CD4-positive, alpha-beta T cell treated with Interleukin-21 for 1 hour (primary cell): ENCODE data around the gene FOXRED1.

Source experiments
- DNase-seq: peaks from one replicate; pipeline ENCODE4 v3.0.0-alpha.2; 2020

The FOXRED1 gene

DNA sequence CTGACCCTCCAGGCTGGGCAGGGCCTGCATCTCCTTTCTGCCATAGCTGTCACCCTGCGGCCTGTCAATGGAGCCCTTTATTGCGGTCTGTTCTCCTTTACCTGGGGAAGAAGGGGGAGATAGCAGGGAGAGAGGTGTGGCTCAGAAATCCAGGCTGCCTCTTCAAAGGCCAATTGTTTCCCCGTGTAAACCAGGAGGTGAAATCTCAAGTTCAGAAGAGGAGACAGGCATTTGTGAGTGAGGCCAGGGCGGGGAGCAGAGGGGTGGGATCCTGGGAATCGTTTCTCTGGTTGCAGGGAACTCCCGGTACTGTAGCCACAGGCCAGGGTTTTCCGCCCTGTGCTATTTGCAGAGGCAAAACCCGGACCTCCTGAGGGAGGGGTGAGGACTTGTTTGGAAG is 44.0 kb downstream of the FOXRED1 start:
- no peak for DNase-seq

DNA sequence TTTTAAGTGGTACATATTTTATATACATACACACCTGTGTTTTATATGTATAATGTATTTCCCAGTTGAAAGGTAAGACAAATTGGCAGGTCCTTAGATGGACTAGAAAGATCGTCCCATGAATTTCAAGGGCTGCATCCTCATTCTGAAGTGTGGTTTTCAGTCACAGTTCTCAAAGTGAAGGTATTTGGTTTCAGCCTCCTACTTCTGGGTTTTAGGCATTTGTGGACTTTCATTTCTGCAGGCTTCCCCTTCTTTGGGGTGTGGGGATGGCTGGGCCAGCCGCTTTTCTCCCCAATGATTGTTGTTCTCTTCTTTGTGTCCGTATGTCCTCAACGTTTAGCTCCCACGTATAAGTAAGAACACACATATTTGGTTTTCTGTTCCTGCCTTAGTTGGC is 44.9 kb downstream of the FOXRED1 start:
- no peak for DNase-seq

DNA sequence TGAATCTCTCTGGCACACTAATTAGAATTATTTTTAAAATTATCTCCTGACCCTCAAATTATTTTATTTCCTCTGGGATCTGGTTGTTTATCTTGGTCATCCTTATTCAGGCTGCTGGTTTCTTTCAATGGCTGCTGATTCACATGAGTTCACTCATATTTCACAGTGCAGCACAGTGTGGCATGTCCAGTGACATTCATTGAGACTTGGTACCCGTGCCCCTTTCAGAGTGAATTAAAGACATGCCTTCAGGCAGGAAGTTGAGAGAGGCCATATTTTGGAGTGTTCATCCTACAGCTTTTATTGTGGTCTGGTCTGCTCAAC is 48.4 kb downstream of the FOXRED1 start:
- DNase-seq = no peak

DNA sequence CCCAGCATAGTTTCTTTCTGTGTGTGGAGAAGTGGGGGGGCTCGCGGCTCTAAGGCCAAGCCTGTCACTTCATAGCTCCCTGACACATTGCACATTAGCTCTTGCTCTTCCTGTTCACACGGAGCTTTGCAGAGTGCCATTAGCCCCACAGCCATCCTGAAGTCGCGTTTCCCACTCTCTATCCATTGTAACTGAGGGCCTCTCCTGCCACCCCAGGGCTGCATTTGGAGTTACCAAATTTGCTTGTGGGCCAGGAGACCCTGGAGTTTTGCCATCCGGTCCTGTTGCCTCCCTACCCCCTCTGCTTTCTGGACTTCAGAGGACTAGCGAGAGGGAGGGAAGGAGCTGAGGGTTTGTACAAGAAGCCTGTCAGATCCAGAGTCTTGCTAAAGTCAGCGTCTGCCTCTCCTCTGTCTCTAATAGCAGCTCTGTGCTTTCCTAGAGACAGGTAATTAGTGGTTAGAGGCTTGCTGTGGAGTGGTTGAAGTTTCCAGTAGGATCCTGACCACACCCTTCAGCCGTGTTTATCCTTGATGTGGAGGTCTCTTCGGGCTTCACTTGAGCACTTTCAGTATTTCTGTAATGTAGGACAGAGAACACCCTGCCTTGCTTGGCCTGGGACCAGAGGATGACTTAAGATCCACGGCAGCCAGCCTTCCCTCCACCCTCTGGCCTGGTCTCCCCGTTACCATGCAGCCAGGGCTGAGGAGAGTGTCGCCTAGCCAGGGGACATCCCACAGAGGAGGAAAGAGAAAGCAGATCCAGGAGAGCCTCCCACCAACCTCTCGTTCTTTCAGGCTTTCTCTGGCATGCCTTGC is 49.0 kb downstream of the FOXRED1 start:
- no peak for DNase-seq

DNA sequence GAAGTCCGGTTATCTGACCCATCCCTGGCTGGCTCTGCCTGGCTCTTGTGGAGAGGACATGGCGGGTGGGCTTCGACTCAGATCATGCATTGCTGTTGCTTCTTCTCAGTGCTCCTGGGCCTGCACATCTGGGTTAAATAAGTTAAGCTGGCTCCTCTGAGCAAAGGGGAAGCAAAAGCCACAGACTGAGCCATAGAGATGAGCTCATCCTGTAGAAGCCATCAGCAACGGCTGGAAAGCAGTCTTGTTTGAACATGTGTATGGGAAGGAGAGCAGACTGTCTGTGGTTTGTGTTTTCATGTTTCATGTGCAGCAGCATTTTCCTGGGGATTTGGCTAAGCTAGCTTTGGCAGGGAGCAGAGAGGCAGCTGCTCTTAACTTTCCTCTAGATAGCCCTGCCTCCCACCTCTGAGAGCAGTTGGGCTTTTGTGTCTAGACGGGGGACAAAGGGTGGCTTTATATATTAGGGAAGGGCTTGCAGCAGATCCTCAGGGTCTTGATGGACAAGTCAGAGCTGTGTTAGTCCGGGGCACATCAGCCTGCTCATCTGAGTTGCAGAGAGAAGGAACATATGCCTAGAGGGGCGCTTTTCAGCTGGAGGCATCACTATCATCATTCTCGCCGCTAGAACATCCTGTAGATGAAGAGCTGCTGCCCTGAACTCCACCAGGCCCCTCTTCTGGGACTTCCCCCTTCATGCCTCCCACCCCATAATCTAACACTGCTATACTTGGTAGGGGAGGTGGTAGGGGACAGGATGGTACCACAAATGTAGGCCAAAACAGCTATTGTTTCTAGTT is 49.8 kb downstream of the FOXRED1 start:
- DNase-seq = no peak

DNA sequence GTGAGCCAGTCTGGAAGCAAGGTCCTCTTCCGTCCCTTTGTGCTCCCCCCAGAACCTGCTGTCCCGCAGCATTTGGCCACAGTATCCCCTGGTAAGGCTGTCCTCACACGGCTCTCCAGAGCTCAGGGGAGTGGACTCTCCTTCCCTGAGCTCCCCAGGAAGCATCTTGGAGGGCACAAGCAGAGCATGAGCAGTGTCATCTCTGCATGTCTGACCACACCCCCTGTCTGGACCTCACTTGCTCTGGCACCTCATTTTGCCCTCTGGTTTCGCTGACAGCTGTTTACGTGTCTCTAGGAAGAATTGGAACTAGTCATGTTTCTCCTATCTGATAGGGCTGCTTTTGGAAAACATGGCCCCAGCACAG is 50.4 kb downstream of the FOXRED1 start:
- no peak for DNase-seq

DNA sequence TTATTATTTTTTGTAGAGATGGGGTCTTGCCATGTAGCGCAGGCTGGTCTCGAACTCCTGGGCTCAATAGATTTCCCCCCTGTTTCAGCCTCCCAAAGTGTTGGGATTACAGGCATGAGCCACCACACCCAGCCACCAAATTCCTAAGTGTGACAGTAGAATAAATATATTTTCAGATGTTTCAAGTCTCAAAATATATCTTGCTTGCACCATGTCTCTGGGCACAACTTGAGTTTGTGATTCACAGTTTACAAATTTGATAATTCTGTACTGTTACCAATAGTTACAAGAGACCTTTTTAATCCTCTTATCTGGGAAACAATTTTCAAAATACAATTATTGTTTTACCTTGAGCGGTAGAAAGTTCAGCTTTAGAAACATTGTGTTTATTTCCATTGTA is 54.0 kb downstream of the FOXRED1 start:
- no peak for DNase-seq

DNA sequence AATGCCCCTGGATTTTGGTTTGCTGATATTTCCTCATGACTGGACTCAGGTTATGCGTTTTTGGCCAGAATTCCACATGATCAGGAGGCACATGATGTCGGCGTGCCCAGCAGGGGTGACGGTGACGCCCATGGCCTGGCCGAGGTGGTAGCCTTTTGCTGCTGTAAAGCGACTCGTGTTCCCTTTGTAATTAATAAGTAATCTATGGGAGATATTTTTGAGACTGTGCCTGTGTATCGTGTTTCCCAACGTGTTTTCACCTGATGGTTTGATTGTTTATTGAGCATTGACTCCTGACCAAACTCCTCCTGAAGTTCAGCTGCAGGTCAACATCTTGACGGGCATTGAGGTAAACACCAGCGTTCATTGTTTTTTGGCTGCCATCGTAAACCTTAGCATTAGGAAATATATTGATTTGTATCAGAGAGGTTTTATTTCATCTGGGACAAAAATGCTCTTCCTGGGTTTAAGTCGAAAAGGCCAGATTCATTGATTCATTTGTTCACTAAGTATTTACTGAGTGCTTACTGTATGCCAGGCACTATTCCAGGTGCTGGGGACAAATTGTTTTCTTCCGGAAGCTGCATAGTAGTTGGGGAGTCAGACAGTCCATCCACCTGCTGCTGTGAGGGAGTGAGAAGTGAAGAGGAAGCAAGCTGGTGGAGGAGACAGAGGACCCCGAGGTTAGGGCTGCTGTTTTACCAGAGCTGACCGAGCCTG is 58.5 kb downstream of the FOXRED1 start:
- DNase-seq = no peak
